HepG2 (cell line): ENCODE results near the gene RALY. TPM values are rescaled to one million over a fixed set of nuclear protein-coding genes. Genes with fewer than 3 reads are reported as not detected.

ENCODE experiments used
- ATAC-seq: fragments of 200-7000 bp; cut with Tn5 transposase; 3 replicates; pipeline ENCODE4 v1.9.1; 2020; ENCODE audit warnings: mild to moderate bottlenecking, moderate library complexity
- BruUV-seq: library from RNA; stranded (reverse); fragments of 400-500 nt; replicated peaks from 2 replicates; lab custom pipeline; 2021; lab: Mats Ljungman, UMichigan
- CTCF ChIA-PET: fragments of 300-600 bp; formaldehyde crosslinking; extraction: SDS; loops from one replicate; lab custom pipeline; 2021; ENCODE audit warnings: low total read pairs, inconsistent platforms, low intra/inter-chr PET ratio; lab: Yijun Ruan, JAX
- POLR2A ChIA-PET: fragments of 350-600 bp; sonication (Branson Sonifier 250); formaldehyde crosslinking; loops from one replicate; lab custom pipeline; 2020; ENCODE audit warnings: antibody characterized with exemption, inconsistent platforms; lab: Yijun Ruan, JAX
- DNase-seq: peaks from one replicate; pipeline ENCODE4 v3.0.0-alpha.2; 2015; ENCODE audit warnings: low spot score
- FAIRE-seq: peaks from 3 replicates; lab custom pipeline; 2011; peaks lifted over from hg19 to GRCh38; lab: Jason Lieb, UNC
- H2AFZ ChIP-seq: one replicate; pipeline ENCODE4 v1.6.1; 2011; ENCODE audit warnings: low read length, inconsistent platforms
- H3K27ac ChIP-seq: fragments of 300-600 bp; 3 replicates; pipeline ENCODE4 v1.8.0; 2011; ENCODE audit warnings: mixed run types, mild to moderate bottlenecking, mixed read lengths, low read length, inconsistent platforms; ENCODE audit not compliant: insufficient read depth; ENCODE audit errors: extremely low read length
- H3K27me3 ChIP-seq, 2 experiments: fragments of 200-600 bp in 1 of 2; 2 replicates in 1 of 2; 3 replicates in 1 of 2; pipeline versions ENCODE4 v1.6.0 to v1.8.0; 2011; ENCODE audit warnings: low read length in 2 of 2, mild to moderate bottlenecking in 2 of 2, moderate library complexity in 2 of 2, inconsistent platforms in 1 of 2; ENCODE audit not compliant: insufficient read depth in 2 of 2, control insufficient read depth in 1 of 2
- H3K36me3 ChIP-seq, 2 experiments: fragments of 200-600 bp in 1 of 2; replicated peaks in 1 of 2; 2 replicates in 1 of 2; 3 replicates in 1 of 2; pipeline versions ENCODE4 v1.5.1 to v1.8.0; 2011; ENCODE audit warnings: low read length in 2 of 2, inconsistent platforms in 1 of 2; ENCODE audit not compliant: insufficient read depth in 2 of 2, control insufficient read depth in 1 of 2
- H3K4me1 ChIP-seq: 2 replicates; pipeline ENCODE4 v1.5.1; 2012; ENCODE audit warnings: low read length, inconsistent platforms; ENCODE audit not compliant: insufficient read depth
- H3K4me2 ChIP-seq: 2 replicates; pipeline ENCODE4 v1.6.0; 2011; ENCODE audit warnings: low read depth, low read length, inconsistent platforms
- H3K4me3 ChIP-seq, 3 experiments: fragments of 200-600 bp in 1 of 3; sonication (generic), shearing (Covaris generic) in 1 of 3; replicated peaks in 1 of 3; 2 replicates each; pipeline ENCODE4 v1.5.1; 2011 to 2016; ENCODE audit warnings: low read length in 3 of 3, inconsistent platforms in 2 of 3, low read depth in 2 of 3, mild to moderate bottlenecking in 2 of 3, control low read depth in 1 of 3, mixed read lengths in 1 of 3; ENCODE audit not compliant: insufficient read depth in 1 of 3
- H3K79me2 ChIP-seq: one replicate; pipeline ENCODE4 v1.6.1; 2011; ENCODE audit warnings: low read length, inconsistent platforms; ENCODE audit not compliant: insufficient read depth
- H3K9ac ChIP-seq: 2 replicates; pipeline ENCODE4 v1.6.0; 2011; ENCODE audit warnings: mild to moderate bottlenecking, low read depth, low read length, inconsistent platforms; ENCODE audit not compliant: insufficient read depth
- H3K9me3 ChIP-seq: 2 replicates; pipeline ENCODE4 v1.5.1; 2012; ENCODE audit warnings: mild to moderate bottlenecking, low read length
- H4K20me1 ChIP-seq: 2 replicates; pipeline ENCODE4 v1.6.0; 2011; ENCODE audit warnings: inconsistent platforms, mild to moderate bottlenecking, low read length, moderate library complexity; ENCODE audit not compliant: insufficient read depth
- ARHGAP35 ChIP-seq: sonication (generic); formaldehyde crosslinking; IDR thresholded peaks from 2 replicates; pipeline ENCODE4 v1.9.0; 2022; ENCODE audit warnings: mild to moderate bottlenecking, inconsistent platforms, moderate library complexity, missing genetic modification reagents, borderline replicate concordance
- FOXK1 ChIP-seq: sonication (generic); formaldehyde crosslinking; IDR thresholded peaks from 2 replicates; pipeline ENCODE4 v1.4.0; 2020; ENCODE audit warnings: low read depth, missing genetic modification reagents, borderline replicate concordance
- FOXP1 ChIP-seq, 2 experiments: fragments of 450-650 bp in 1 of 2; IDR thresholded peaks; 2 replicates each; pipeline ENCODE4 v1.6.1; 2017 to 2018; ENCODE audit warnings: antibody characterized with exemption in 1 of 2
- GATAD2A ChIP-seq: IDR thresholded peaks from 2 replicates; pipeline ENCODE4 v1.6.1; 2016
- HDAC2 ChIP-seq: sonication (generic); formaldehyde crosslinking; IDR thresholded peaks from 2 replicates; pipeline ENCODE4 v1.4.0; 2020; ENCODE audit warnings: missing genetic modification reagents
- KLF16 ChIP-seq, 2 experiments: sonication (generic) in 1 of 2; formaldehyde crosslinking in 1 of 2; IDR thresholded peaks; 2 replicates each; pipeline versions ENCODE4 v1.6.1 to v1.8.0; 2016 to 2023; ENCODE audit warnings: missing genetic modification reagents in 2 of 2, missing compliant biosample characterization in 1 of 2
- KMT2B ChIP-seq: IDR thresholded peaks from 2 replicates; pipeline ENCODE4 v1.6.1; 2016; ENCODE audit warnings: missing genetic modification reagents, missing compliant biosample characterization
- POGZ ChIP-seq: sonication (generic); formaldehyde crosslinking; IDR thresholded peaks from 2 replicates; pipeline ENCODE4 v1.4.0; 2020; ENCODE audit warnings: mild to moderate bottlenecking, missing genetic modification reagents
- POLR2G ChIP-seq: fragments of 200-400 bp; formaldehyde crosslinking; IDR thresholded peaks from 2 replicates; pipeline ENCODE4 v1.6.1; 2018; ENCODE audit warnings: mild to moderate bottlenecking, low read depth, low read length, moderate library complexity
- RBM39 ChIP-seq: fragments of 200-400 bp; formaldehyde crosslinking; IDR thresholded peaks from one replicate; pipeline ENCODE4 v1.6.1; 2018; ENCODE audit warnings: antibody characterized with exemption, mild to moderate bottlenecking, low read depth, low read length; ENCODE audit not compliant: poor library complexity, severe bottlenecking
- SAFB2 ChIP-seq: sonication (generic); formaldehyde crosslinking; IDR thresholded peaks from 2 replicates; pipeline ENCODE4 v1.5.1; 2020; ENCODE audit warnings: missing genetic modification reagents, low read depth, mild to moderate bottlenecking, borderline replicate concordance
- SCMH1 ChIP-seq: sonication (generic); formaldehyde crosslinking; IDR thresholded peaks from 2 replicates; pipeline ENCODE4 v1.9.0; 2021; ENCODE audit warnings: missing genetic modification reagents, mild to moderate bottlenecking, borderline replicate concordance
- SMAD3 ChIP-seq: sonication (generic); formaldehyde crosslinking; IDR thresholded peaks from 2 replicates; pipeline ENCODE4 v1.4.0; 2020; ENCODE audit warnings: missing genetic modification reagents
- SOX6 ChIP-seq, 2 experiments: fragments of 450-650 bp in 1 of 2; sonication (generic) in 1 of 2; formaldehyde crosslinking in 1 of 2; IDR thresholded peaks; 2 replicates each; pipeline versions ENCODE4 v1.4.0 to v1.6.1; 2017 to 2020; ENCODE audit warnings: antibody characterized with exemption in 1 of 2, mild to moderate bottlenecking in 1 of 2, missing genetic modification reagents in 1 of 2
- SP5 ChIP-seq: IDR thresholded peaks from 2 replicates; pipeline ENCODE4 v1.6.1; 2016; ENCODE audit warnings: low read depth, borderline replicate concordance
- ZBTB42 ChIP-seq: sonication (generic); formaldehyde crosslinking; IDR thresholded peaks from 2 replicates; pipeline ENCODE4 v1.5.0; 2020; ENCODE audit warnings: mild to moderate bottlenecking, missing genetic modification reagents
- ZFP62 ChIP-seq: sonication (generic); formaldehyde crosslinking; IDR thresholded peaks from 2 replicates; pipeline ENCODE4 v1.4.0; 2020; ENCODE audit warnings: missing genetic modification reagents
- ZNF232 ChIP-seq: sonication (generic); formaldehyde crosslinking; IDR thresholded peaks from 2 replicates; pipeline ENCODE4 v1.4.0; 2020; ENCODE audit warnings: missing genetic modification reagents, borderline replicate concordance
- ZNF256 ChIP-seq: sonication (generic); formaldehyde crosslinking; conservative IDR thresholded peaks from 2 replicates; pipeline ENCODE4 v1.4.0; 2020; ENCODE audit warnings: missing genetic modification reagents
- ZNF263 ChIP-seq: sonication (generic); formaldehyde crosslinking; IDR thresholded peaks from 2 replicates; pipeline ENCODE4 v1.4.0; 2020; ENCODE audit warnings: missing genetic modification reagents
- ZNF460 ChIP-seq: sonication (generic); formaldehyde crosslinking; IDR thresholded peaks from 2 replicates; pipeline ENCODE4 v1.5.1; 2020; ENCODE audit warnings: missing genetic modification reagents, mild to moderate bottlenecking, borderline replicate concordance
- WGBS: methylation state at CpG from one replicate; pipeline ENCODE4 v1.1.6; 2017; ENCODE audit warnings: low lambda C conversion rate; 5-methylcytosine and 5-hydroxymethylcytosine counted together
- in situ Hi-C: cut with HindIII; loops from 2 replicates; pipeline ENCODE4 v1.10.0; 2017; ENCODE audit warnings: low pct_unique_long_range_greater_than_20kb; ENCODE audit not compliant: extremely low pct_ligation_motif_present
- intact Hi-C: fragments of 100-400 bp; cut with micrococcal nuclease; formaldehyde crosslinking; loops from one replicate; pipeline ENCODE4 v1.10.0; 2022; ENCODE audit not compliant: unreplicated experiment
- polyA plus RNA-seq, 8 experiments: library from polyadenylated mRNA; depleted of rRNA in 3 of 8; stranded (reverse) in 7 of 8; unstranded in 1 of 8; fragments of >200 nt; fragmentation: Illumina TruSeq in 4 of 8; extraction: Trizol in 4 of 8; gene quantifications; 2 replicates each; pipeline versions ENCODE4 v1.2.1 to v1.2.3, GENCODE V29; 2011 to 2016; ENCODE audit warnings: low read depth in 4 of 8, missing spikeins in 1 of 8, mixed read lengths in 1 of 8; ENCODE audit not compliant: insufficient read depth in 1 of 8
- total RNA-seq, 5 experiments: library from RNA; depleted of rRNA; stranded (reverse); fragments of >200 nt; fragmentation: Illumina TruSeq; extraction: Trizol; gene quantifications; 2 replicates each; pipeline ENCODE4 v1.2.3, GENCODE V29; 2016; ENCODE audit warnings: low read depth in 1 of 5
- TF ChIP-seq, protein P1 (sequence below), 2 experiments: fragments of 450-650 bp in 1 of 2; sonication (generic) in 1 of 2; formaldehyde crosslinking; IDR thresholded peaks; 2 replicates each; pipeline versions ENCODE4 v1.5.0 to v1.8.0; 2020 to 2022; ENCODE audit warnings: mild to moderate bottlenecking in 1 of 2, missing genetic modification reagents in 1 of 2
- TF ChIP-seq, protein P2 (sequence below), 2 experiments: sonication (generic) in 1 of 2; formaldehyde crosslinking in 1 of 2; IDR thresholded peaks; 2 replicates each; pipeline versions ENCODE4 v1.4.0 to v1.6.1; 2018 to 2020; ENCODE audit warnings: missing genetic modification reagents in 2 of 2, borderline replicate concordance in 1 of 2, low read depth in 1 of 2, mild to moderate bottlenecking in 1 of 2, missing biosample characterization in 1 of 2

The RALY gene
- total and polyA plus RNA-seq, 2 of the 13 experiments (the other 11 are each of a cell fraction or from before 2014, with no cell fraction given) = 178 to 186 TPM

DNA sequence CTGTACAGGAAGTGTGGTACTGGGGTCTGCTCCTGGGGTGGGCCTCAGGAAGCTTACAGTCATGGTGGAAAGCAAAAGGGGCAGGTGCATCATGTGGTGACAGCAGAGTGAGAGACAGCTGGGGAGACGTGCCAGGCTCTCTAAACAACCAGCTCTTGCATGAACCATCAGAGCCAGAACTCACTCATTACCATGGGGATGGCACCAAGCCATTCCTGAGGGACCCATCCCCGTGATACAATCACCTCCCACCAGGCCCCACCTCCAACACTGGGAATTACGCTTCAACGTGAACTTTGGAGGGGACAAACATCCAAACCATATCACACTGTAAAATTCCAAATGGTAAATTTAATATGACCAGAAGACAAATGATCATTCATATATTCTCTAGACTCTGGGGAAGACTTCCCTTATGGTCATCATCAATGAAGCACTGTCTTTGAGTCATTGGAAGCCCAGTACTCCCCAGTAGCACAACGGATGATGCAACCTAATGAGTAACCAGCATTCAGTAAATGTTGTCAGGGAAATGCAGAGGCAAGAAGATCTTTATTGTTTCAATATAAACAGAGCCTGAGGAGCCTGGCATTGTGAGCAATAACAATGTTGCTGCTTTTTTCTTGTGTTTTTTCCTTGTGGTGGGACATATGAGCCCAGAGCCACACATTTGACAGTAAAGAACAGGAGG is 48.2 kb upstream of the RALY start:
- no peaks in the 10 kb centered on the region for H3K27me3 ChIP-seq
- FAIRE-seq (no peak), DNase-seq (peak; percentile 55), ATAC-seq (no peak)
- ChIA-PET POLR2A (no interaction called here), CTCF (interaction anchor here (3.0 kb wide), 1 partner anchor 124 kb away, joined by 18 read pairs; no protein-coding TSS in a partner anchor)
- 21% methylated on average over 5 of the region's 5 CpGs for WGBS
- no peaks in the 10 kb centered on the region for H4K20me1 ChIP-seq
- BruUV-seq = no TSS peak
- no peaks in the 10 kb centered on the region for H3K79me2 ChIP-seq
- in situ Hi-C loops = no loop called here
- intact Hi-C loops = loop anchor here (2.0 kb wide), 1 partner anchor 77 kb away; no protein-coding TSS in a partner anchor
- peaks cover 15% of the 10 kb centered on the region for H3K4me1 ChIP-seq
- peaks cover 22% of the 10 kb centered on the region for H3K9me3 ChIP-seq
- no peaks in the 10 kb centered on the region for H3K36me3 ChIP-seq
- H3K27ac ChIP-seq = no peak overlapping the region
- no peak overlapping the region for H3K4me2 ChIP-seq
- H3K9ac ChIP-seq = no peak overlapping the region
- H2AFZ ChIP-seq = no peak overlapping the region
- H3K4me3 ChIP-seq = no peak overlapping the region
- no peak for TF ChIP-seq ZNF263 (CRISPR knock-in tag)
- TF ChIP-seq FOXK1 (CRISPR knock-in tag) = 0 out of 2 replicates have a peak, but pooled peaks have one; percentile 36
- no peak for TF ChIP-seq ZFP62 (CRISPR knock-in tag)
- TF ChIP-seq, protein P1, sequence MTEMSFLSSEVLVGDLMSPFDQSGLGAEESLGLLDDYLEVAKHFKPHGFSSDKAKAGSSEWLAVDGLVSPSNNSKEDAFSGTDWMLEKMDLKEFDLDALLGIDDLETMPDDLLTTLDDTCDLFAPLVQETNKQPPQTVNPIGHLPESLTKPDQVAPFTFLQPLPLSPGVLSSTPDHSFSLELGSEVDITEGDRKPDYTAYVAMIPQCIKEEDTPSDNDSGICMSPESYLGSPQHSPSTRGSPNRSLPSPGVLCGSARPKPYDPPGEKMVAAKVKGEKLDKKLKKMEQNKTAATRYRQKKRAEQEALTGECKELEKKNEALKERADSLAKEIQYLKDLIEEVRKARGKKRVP (CRISPR knock-in tag; IDR thresholded peaks at IDR 0.05) = peak in 1 of 2 experiments; percentile 98; a peak in 2 of 4 replicates
- no peak for TF ChIP-seq POGZ (CRISPR knock-in tag)
- TF ChIP-seq POLR2G = no peak
- no peak for TF ChIP-seq ZNF460
- TF ChIP-seq RBM39 = no peak
- TF ChIP-seq, protein P2, sequence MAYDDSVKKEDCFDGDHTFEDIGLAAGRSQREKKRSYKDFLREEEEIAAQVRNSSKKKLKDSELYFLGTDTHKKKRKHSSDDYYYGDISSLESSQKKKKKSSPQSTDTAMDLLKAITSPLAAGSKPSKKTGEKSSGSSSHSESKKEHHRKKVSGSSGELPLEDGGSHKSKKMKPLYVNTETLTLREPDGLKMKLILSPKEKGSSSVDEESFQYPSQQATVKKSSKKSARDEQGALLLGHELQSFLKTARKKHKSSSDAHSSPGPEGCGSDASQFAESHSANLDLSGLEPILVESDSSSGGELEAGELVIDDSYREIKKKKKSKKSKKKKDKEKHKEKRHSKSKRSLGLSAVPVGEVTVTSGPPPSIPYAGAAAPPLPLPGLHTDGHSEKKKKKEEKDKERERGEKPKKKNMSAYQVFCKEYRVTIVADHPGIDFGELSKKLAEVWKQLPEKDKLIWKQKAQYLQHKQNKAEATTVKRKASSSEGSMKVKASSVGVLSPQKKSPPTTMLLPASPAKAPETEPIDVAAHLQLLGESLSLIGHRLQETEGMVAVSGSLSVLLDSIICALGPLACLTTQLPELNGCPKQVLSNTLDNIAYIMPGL (CRISPR knock-in tag; IDR thresholded peaks at IDR 0.05; ENCODE audit: borderline replicate concordance in 1 of 2, low read depth in 1 of 2) = no peak
- no peak for TF ChIP-seq ZNF256
- no peak for TF ChIP-seq ARHGAP35 (CRISPR knock-in tag)
- TF ChIP-seq HDAC2 (CRISPR knock-in tag) = no peak
- TF ChIP-seq SOX6 (IDR thresholded peaks at IDR 0.05) = no peak
- peak; percentile 49 for TF ChIP-seq SOX6 (CRISPR knock-in tag; IDR thresholded peaks at IDR 0.05)
- TF ChIP-seq ZBTB42 = no peak
- TF ChIP-seq KLF16 (CRISPR knock-in tag; IDR thresholded peaks at IDR 0.05) = peak in 1 of 2 experiments; percentile 24; a peak in 1 of 4 replicates
- TF ChIP-seq GATAD2A (CRISPR knock-in tag) = peak; percentile 64
- no peak for TF ChIP-seq FOXP1 (IDR thresholded peaks at IDR 0.05)
- TF ChIP-seq FOXP1 (CRISPR knock-in tag; IDR thresholded peaks at IDR 0.05) = peak; percentile 36; the same call in 1 of the 2 replicates
- TF ChIP-seq SP5 (CRISPR knock-in tag) = no peak
- peak; percentile 25; the same call in 1 of the 2 replicates for TF ChIP-seq SMAD3 (CRISPR knock-in tag)
- TF ChIP-seq ZNF232 (CRISPR knock-in tag) = no peak
- no peak for TF ChIP-seq SCMH1 (CRISPR knock-in tag)
- TF ChIP-seq KMT2B (CRISPR knock-in tag) = no peak
- TF ChIP-seq SAFB2 (CRISPR knock-in tag) = no peak
